Cardiac fibroblast (primary cell): ENCODE measurements around the gene BOLA1.

Experiments used
- DNase-seq, 2 donors: peaks; one replicate each; pipeline versions ENCODE4 v3.0.0 to v3.0.0-alpha.2; 2010; ENCODE audit warnings: low read depth in 2 of 2
- H3K4me3 ChIP-seq, 2 donors: replicated peaks in 1 of 2; 1 replicate in 1 of 2; 2 replicates in 1 of 2; pipeline ENCODE4 v1.5.1; 2011; ENCODE audit warnings: low read depth in 2 of 2, low read length in 2 of 2, mild to moderate bottlenecking in 2 of 2, moderate library complexity in 1 of 2
- TF ChIP-seq, protein P1 (sequence below): IDR thresholded peaks from one replicate; pipeline ENCODE4 v1.5.1; 2011; ENCODE audit warnings: low read depth, mild to moderate bottlenecking, low read length, inconsistent platforms

Gene BOLA1

DNA sequence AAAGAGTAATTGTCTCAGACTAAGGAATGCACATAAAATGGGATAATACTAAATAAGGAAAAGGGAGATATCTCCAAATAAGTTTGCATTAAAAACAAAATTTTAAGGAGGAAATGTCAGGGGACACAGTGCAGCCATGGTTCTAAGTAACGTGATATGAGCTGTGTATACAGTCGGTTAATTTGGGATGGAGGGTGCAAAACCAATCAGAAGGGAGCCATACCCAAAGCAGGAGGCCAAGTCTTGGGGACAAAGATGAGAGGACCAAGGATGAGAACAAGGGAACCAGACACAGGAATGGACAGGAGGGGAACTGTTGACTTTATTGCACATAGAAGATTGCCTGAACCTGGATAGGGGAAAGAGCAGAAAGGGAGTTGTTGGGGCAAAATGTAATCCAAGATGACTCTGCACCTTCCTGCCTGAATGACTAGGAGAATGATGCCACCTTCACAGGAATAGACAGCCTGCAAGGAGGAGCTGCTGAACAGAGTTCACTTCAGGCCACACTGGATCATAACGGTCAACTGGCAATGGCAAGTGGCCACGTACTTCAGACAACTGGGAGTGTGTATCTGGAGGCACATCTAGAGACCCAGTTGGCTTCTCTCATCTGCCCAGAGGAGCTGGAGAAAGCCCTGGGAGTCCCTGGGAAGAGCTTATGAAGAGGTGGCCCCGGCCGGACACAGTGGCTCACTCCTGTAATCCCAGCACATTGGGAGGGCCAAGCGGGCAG lies 22.0 kb upstream of the BOLA1 start:
- no peak overlapping the region for H3K4me3 ChIP-seq
- DNase-seq = no peak
- TF ChIP-seq, protein P1, sequence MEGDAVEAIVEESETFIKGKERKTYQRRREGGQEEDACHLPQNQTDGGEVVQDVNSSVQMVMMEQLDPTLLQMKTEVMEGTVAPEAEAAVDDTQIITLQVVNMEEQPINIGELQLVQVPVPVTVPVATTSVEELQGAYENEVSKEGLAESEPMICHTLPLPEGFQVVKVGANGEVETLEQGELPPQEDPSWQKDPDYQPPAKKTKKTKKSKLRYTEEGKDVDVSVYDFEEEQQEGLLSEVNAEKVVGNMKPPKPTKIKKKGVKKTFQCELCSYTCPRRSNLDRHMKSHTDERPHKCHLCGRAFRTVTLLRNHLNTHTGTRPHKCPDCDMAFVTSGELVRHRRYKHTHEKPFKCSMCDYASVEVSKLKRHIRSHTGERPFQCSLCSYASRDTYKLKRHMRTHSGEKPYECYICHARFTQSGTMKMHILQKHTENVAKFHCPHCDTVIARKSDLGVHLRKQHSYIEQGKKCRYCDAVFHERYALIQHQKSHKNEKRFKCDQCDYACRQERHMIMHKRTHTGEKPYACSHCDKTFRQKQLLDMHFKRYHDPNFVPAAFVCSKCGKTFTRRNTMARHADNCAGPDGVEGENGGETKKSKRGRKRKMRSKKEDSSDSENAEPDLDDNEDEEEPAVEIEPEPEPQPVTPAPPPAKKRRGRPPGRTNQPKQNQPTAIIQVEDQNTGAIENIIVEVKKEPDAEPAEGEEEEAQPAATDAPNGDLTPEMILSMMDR = no peak

DNA sequence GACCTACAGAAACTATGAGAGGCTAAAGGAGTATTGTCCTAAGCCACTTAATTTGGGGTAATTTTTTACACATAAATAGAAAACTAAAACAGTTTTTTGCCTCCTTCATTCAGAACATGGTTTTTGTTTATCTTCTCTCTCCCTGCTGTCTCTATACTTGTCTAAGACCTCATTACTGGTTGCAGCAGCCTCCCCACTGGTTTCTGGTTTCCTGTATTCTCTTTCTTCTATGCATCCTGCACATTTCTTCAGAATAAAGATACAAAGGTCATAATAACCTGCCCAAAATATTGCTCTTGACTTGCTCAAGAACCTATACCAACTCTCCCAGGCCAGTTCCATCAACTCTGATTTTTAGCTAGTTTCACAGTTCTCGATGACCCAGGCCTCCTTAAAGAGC lies 19.8 kb upstream of the BOLA1 start:
- TF ChIP-seq, protein P1 = no peak
- no peak overlapping the region for H3K4me3 ChIP-seq
- no peak for DNase-seq

DNA sequence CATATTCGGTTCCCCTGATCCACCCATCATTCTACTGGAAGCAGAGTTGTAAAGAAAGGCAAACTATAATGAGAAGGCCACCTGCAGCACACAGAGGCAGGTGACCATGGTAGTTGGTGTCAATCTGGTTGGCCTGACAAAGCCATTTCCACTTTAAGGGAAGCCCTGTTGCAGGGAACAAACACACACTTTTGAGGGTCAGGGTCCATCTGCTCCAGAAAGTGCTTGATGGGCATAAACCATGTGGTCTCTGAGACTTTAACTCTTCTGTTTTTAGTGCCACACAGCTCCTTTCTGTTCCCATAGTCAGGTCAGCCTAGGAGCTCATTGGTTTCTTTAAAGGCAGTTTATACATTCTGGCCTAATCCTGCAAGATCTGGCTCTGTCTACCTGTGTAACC lies 17.5 kb upstream of the BOLA1 start:
- H3K4me3 ChIP-seq = no peak overlapping the region
- TF ChIP-seq, protein P1 = no peak
- no peak for DNase-seq

DNA sequence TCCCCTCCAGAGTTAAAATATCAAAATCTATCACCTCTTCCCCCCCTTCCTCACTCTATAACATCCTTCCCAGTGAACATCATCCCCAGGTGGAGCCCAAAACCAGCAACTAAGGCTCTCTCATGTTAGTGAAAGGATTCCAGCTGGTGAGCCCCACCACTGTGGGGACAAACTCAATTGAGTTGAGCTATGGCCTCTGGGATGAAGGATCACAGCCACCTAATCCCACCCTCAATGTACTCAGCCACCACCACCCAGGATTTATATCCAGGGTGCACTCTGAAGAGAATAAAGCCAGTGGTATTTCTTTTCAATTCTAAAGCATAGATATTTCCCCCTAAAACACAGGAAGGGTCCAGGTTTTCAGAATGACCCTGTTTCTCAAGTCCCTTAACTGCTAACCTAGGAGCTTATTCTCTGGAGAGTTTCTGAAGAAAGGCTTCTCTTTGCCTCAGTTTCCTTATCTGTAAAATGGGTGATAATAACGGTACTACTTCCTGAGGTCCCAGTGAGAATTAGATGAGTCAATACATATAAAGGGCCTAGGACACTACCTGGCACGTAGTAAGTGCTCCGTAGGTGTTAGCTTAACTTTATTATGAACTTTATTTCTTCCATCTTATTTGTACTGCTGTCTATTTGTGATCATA lies 15.6 kb upstream of the BOLA1 start:
- DNase-seq = no peak
- no peak overlapping the region for H3K4me3 ChIP-seq
- TF ChIP-seq, protein P1 = no peak

DNA sequence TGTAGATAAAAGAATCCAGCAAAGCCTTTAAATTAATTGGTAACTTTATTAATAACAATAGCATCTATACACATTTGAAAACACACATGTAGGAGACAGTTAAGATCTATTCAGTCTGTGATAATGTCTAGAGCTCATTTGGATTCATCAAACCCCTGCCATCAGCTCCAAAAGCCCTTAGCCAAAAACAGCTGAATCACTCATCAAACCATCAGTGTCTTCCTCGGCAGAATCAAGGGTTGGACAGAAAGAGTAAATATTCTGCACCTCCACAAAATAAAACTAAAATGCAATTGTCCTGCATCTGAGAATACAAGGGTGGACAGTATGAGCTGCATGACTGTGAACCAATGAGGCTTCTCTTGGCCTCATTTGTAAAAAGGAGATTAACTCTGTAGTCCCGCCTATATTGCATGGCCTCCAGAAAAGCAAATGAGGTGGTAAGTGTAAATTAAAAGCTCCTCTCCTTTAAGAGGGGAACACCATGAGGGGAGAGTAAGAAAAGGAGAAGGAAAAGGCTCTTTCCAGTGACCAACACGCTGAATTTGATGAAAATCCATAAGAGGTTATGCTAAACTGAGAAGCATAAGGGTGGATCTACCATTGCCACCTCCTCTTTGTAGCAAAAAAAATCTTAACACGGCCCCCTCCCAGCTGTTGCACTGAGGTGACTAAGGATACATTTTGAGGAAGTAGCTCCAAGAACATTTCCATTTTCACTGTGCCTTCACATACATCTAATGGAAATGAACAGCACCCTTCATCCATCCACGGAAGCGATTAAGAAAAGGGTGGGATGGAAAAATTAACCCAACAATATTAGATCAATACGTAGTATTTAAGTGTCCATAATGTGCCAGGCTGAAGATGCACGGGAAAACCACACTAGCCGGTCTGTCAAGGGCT lies 14.7 kb upstream of the BOLA1 start:
- peak overlapping the region; percentile 66 to 71 for H3K4me3 ChIP-seq
- TF ChIP-seq, protein P1 = no peak
- DNase-seq = peak; percentile 33 to 51

GRCh38 chr1:149885339-149886120 lies 13.8 kb upstream of the BOLA1 start:
- H3K4me3 ChIP-seq = peak overlapping the region; percentile 66 to 71
- peak; percentile 84 to 92 for DNase-seq
- TF ChIP-seq, protein P1 = no peak

DNA sequence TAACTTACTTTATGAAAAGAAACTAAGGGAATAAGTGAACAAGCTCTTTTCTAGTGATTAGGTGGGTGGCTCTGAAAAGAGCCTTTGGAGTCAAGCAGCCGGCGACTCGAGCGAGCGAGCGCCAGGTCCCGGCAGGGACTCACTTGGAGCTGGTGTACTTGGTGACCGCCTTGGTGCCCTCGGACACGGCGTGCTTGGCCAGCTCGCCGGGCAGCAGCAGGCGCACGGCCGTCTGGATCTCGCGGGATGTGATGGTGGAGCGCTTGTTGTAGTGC lies 13.3 kb upstream of the BOLA1 start:
- peak in 1 of 2 donors; percentile 46 for DNase-seq

More for the DNA sequence above, 13.3 kb upstream of the BOLA1 start:
- H3K4me3 ChIP-seq = peak overlapping the region; percentile 66 to 71
